Measurements from ENCODE around the gene CACNA1C. TPM values are rescaled to one million over a fixed set of nuclear protein-coding genes. Genes with fewer than 3 reads are reported as not detected.

The CACNA1C gene
- total RNA-seq, 1 donor from 2014 or later: 11.7 TPM

DNA sequence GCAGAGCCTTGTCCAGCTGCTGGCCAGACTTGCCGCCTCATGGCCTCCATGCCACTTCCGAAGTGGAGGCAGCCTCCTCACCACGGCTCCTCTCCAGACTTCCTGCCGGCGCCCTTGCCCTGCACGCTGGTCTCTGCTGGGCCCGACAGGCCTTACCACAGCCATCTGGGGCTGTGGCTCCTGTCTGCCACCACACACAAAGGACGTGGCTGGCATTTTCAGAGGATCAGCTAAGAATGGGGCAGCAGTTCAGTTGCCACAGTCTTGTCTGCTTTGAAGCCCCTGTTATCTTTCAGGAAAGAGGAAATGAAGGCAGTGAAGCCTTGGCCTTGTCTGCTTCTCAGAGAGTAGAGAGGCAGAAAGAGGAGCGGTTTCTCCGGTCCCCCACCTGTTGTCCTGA lies 564.0 kb downstream of the CACNA1C start:
- no peaks in the 10 kb centered on the region for H3K4me1 Mint-ChIP-seq (ENCODE audit: low read depth)
- DNase-seq (ENCODE audit: low spot score, unreplicated experiment): no peak
- H3K4me3 Mint-ChIP-seq (ENCODE audit: low read depth): no peak overlapping the region
- no peaks in the 10 kb centered on the region for H3K9me3 Mint-ChIP-seq (ENCODE audit: low read depth)
- H3K27ac Mint-ChIP-seq: no peak overlapping the region
- peaks cover 42% of the 10 kb centered on the region for H3K27me3 Mint-ChIP-seq
- H3K36me3 Mint-ChIP-seq (ENCODE audit: insufficient read depth): no peaks in the 10 kb centered on the region
- TF ChIP-seq, protein P1, sequence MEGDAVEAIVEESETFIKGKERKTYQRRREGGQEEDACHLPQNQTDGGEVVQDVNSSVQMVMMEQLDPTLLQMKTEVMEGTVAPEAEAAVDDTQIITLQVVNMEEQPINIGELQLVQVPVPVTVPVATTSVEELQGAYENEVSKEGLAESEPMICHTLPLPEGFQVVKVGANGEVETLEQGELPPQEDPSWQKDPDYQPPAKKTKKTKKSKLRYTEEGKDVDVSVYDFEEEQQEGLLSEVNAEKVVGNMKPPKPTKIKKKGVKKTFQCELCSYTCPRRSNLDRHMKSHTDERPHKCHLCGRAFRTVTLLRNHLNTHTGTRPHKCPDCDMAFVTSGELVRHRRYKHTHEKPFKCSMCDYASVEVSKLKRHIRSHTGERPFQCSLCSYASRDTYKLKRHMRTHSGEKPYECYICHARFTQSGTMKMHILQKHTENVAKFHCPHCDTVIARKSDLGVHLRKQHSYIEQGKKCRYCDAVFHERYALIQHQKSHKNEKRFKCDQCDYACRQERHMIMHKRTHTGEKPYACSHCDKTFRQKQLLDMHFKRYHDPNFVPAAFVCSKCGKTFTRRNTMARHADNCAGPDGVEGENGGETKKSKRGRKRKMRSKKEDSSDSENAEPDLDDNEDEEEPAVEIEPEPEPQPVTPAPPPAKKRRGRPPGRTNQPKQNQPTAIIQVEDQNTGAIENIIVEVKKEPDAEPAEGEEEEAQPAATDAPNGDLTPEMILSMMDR (IDR thresholded peaks at IDR 0.05; ENCODE audit: unreplicated experiment): no peak

DNA sequence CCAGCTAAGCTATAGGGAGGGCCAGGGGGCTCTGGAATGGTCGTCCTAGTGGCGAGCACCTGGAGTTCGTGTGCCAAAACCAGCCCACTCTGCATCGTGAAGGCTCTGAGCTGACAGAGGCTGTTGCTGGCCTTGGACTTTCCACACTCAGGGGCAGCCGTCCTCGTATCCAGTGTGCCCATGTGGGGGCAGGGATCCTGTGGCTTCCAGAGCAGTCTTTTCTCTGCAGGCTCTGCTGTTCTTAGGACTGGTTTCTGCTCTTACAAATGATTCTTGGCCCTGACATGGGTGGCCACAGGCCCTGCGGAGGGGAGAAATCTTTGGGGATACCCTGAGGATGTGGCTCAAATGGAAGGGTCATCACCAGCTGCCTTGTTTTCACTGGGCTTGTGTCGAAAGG lies 564.6 kb downstream of the CACNA1C start:
- no peak overlapping the region for H3K4me3 Mint-ChIP-seq (ENCODE audit: low read depth)
- no peak for DNase-seq (ENCODE audit: low spot score, unreplicated experiment)
- H3K4me1 Mint-ChIP-seq (ENCODE audit: low read depth): no peaks in the 10 kb centered on the region
- no peaks in the 10 kb centered on the region for H3K9me3 Mint-ChIP-seq (ENCODE audit: low read depth)
- H3K27ac Mint-ChIP-seq: no peak overlapping the region
- no peaks in the 10 kb centered on the region for H3K36me3 Mint-ChIP-seq (ENCODE audit: insufficient read depth)
- H3K27me3 Mint-ChIP-seq: peaks cover 46% of the 10 kb centered on the region
- TF ChIP-seq, protein P1 (IDR thresholded peaks at IDR 0.05; ENCODE audit: unreplicated experiment): no peak

DNA sequence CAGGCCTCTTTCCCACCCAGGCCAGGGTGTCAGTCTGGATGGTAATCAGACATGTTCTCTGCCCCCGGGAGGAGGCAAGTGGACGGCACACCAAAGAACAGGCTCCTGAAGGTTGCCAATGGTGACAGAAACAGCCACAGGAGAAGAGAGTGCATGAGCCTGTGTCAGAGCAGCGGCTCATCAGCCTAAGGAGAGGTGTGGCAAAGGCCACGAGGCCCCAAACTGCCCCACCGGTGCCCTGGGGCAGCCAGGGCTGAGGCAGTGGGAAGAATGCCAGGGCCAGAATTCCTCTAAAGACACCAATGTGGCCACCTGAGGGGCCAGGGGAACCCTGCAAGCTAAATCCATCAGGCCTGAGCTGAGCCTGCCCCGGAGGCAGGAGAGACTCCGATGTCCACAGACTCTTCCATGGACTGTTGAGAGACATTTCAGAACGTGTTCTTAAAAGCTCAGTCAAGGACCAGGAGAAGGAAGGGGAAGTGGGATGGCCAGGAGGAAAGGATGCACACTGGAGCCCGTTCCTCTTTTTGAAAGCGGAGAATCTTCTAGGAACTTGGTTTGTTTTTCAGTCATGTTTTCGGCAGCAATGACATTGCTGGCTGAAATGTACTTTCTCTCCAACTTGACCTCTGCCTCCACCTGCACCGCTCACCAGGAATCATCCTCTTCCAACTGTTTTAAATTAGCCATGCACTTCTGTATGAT lies 565.7 kb downstream of the CACNA1C start:
- peaks cover 51% of the 10 kb centered on the region for H3K27me3 Mint-ChIP-seq
- H3K4me3 Mint-ChIP-seq (ENCODE audit: low read depth): no peak overlapping the region
- no peaks in the 10 kb centered on the region for H3K4me1 Mint-ChIP-seq (ENCODE audit: low read depth)
- H3K9me3 Mint-ChIP-seq (ENCODE audit: low read depth): no peaks in the 10 kb centered on the region
- DNase-seq (ENCODE audit: low spot score, unreplicated experiment): no peak
- no peak overlapping the region for H3K27ac Mint-ChIP-seq
- TF ChIP-seq, protein P1 (IDR thresholded peaks at IDR 0.05; ENCODE audit: unreplicated experiment): no peak
- no peaks in the 10 kb centered on the region for H3K36me3 Mint-ChIP-seq (ENCODE audit: insufficient read depth)

DNA sequence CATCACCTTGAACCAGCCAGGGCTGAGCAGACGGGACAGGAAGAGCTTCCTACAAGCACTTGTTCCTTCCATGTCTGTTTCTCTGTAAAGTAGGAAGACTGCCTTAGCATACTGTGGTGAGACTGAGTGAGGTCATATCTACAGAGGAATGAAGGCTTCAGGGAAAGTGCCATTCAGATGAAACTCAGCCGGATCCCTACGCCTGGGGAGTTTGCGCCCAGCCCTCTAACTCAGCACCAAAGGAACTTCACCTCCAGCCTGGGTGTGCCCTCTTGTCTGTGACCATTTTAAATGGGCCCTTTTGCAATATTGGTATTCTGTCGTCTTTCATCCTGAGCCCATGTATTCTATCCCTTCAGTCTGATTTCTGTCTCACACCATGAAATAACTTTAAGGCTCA lies 566.3 kb downstream of the CACNA1C start:
- TF ChIP-seq, protein P1 (IDR thresholded peaks at IDR 0.05; ENCODE audit: unreplicated experiment): no peak
- Mint-ChIP-seq H3K36me3 (ENCODE audit: insufficient read depth) (no peaks in the 10 kb centered on the region), H3K27me3 (peaks cover 51% of the 10 kb centered on the region), H3K27ac (no peak overlapping the region), H3K4me1 (ENCODE audit: low read depth) (no peaks in the 10 kb centered on the region), H3K4me3 (ENCODE audit: low read depth) (no peak overlapping the region), H3K9me3 (ENCODE audit: low read depth) (no peaks in the 10 kb centered on the region)
- DNase-seq (ENCODE audit: low spot score, unreplicated experiment): no peak

DNA sequence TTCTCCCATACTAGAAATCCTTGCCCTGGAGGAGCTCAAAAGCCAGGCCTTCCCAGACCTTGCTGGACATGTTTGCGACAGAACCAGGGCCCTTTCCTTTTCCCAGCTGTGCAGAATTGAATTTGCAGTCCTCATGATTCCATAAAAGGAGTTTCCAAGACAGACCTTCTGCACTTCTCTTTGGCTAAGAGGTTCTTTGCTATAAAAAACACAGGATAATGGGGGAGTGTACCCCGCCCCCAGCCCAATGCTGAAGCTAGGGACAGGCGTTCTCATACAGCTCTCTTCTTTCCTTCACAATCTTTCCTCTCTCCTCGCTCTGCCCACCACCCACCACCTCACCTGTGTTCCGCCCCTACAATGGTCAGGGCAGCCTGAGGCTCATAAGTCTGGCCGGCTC lies 569.7 kb downstream of the CACNA1C start:
- Mint-ChIP-seq H3K4me3 (ENCODE audit: low read depth) (no peak overlapping the region), H3K27ac (no peak overlapping the region), H3K27me3 (peaks cover 56% of the 10 kb centered on the region), H3K4me1 (ENCODE audit: low read depth) (no peaks in the 10 kb centered on the region), H3K9me3 (ENCODE audit: low read depth) (no peaks in the 10 kb centered on the region), H3K36me3 (ENCODE audit: insufficient read depth) (no peaks in the 10 kb centered on the region)
- TF ChIP-seq, protein P1 (IDR thresholded peaks at IDR 0.05; ENCODE audit: unreplicated experiment): no peak
- no peak for DNase-seq (ENCODE audit: low spot score, unreplicated experiment)

All from progenitor cell of endocrine pancreas (in vitro differentiated cells).